ENCODE data around the gene SPAG6.

Gene SPAG6

GRCh38 chr10:22321924-22322640 lies 23.2 kb upstream of the SPAG6 start:
- no peak for DNase-seq (ENCODE audit: low read depth)

GRCh38 chr10:22322641-22323160 lies 22.6 kb upstream of the SPAG6 start:
- DNase-seq (ENCODE audit: low read depth): no peak

- no peak for DNase-seq (ENCODE audit: low read depth)
Measured at GRCh38 chr10:22323538-22324305, 21.6 kb upstream of the SPAG6 start.

- no peak for DNase-seq (ENCODE audit: low read depth)
Measured at GRCh38 chr10:22324413-22324812, 20.9 kb upstream of the SPAG6 start.

GRCh38 chr10:22324893-22325271 lies 20.4 kb upstream of the SPAG6 start:
- DNase-seq (ENCODE audit: low read depth): no peak

- peak; percentile 63 for DNase-seq (ENCODE audit: low read depth)
Measured at GRCh38 chr10:22325272-22326144, 19.8 kb upstream of the SPAG6 start.

GRCh38 chr10:22326145-22326702 lies 19.1 kb upstream of the SPAG6 start:
- no peak for DNase-seq (ENCODE audit: low read depth)

GRCh38 chr10:22329150-22329549 lies 16.1 kb upstream of the SPAG6 start:
- no peak for DNase-seq (ENCODE audit: low read depth)

- no peak for DNase-seq (ENCODE audit: low read depth)
Measured at GRCh38 chr10:22332116-22332692, 13.1 kb upstream of the SPAG6 start.

GRCh38 chr10:22333167-22333974 lies 11.9 kb upstream of the SPAG6 start:
- DNase-seq (ENCODE audit: low read depth): no peak

GRCh38 chr10:22333975-22334282 lies 11.4 kb upstream of the SPAG6 start:
- no peak for DNase-seq (ENCODE audit: low read depth)

- no peak for DNase-seq (ENCODE audit: low read depth)
Measured at GRCh38 chr10:22334414-22335172, 10.7 kb upstream of the SPAG6 start.

- peak; percentile 53 for DNase-seq (ENCODE audit: low read depth)
Measured at GRCh38 chr10:22335173-22335933, 9.9 kb upstream of the SPAG6 start.

- DNase-seq (ENCODE audit: low read depth): no peak
Measured at GRCh38 chr10:22338185-22338900, 7.0 kb upstream of the SPAG6 start.

GRCh38 chr10:22338931-22339330 lies 6.4 kb upstream of the SPAG6 start:
- DNase-seq (ENCODE audit: low read depth): no peak

- no peak for DNase-seq (ENCODE audit: low read depth)
Measured at GRCh38 chr10:22339761-22340328, 5.5 kb upstream of the SPAG6 start.

- peak; percentile 51 for DNase-seq (ENCODE audit: low read depth)
Measured at GRCh38 chr10:22340329-22341189, 4.7 kb upstream of the SPAG6 start.
